Stimulated activated CD4-positive, alpha-beta T cell treated with anti-CD3 and anti-CD28 coated beads, Interleukin-1b, Interleukin-23, amount 100 ng/mL, for 48 hours (primary cell): ENCODE results near the gene IL23A.

Experiments used
- DNase-seq: peaks from one replicate; pipeline ENCODE4 v3.0.0-alpha.2; 2020

The IL23A gene

DNA sequence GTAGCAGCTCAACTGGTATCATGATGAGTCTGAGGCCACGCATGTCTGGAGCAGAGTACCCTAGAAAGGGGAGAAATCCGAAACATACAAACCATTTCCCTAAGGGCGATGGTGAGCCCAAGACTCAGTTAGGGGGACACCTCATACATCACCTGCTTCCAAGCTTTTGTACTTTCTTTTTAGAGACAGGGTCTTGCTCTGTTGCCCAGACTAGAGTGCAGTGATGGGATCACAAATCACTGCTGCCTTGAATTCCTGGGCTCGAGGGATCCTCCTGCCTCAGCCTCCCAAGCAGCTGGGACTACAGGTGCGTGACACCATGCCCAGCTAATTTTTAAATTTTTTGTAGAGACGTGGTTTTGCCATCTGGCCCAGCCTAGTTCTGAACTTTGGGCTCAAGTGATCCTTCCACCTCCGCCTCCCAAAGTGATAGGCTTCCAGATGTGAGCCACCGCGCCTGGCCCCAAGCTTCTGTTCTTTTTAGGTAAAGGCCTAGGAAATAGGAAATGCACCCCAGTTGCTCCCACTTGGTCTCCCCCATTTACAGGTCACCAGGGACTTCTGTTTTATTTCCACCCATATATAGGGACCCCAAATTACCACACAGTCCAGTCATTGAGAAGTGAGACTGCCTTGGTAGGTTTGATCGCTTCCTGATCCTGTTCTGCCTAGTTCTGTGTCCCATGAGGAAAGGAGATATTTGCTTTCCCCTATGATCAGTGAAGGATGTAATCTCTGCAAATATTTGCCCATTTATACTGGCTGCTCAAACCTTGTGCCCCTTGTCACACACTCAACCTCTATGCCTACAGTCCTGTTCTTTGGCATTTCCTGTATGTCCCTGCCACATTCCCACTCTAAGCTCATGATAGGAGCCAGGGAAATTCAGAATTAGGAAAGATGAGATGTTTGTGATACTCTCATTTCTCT lies 23.7 kb downstream of the IL23A start, which contains the start of gene APOF:
APOF (minus strand) TSS at position 728 of the 930 bp plus-strand sequence; CDS start at position 616, 112 bp downstream.
- no peak for DNase-seq

DNA sequence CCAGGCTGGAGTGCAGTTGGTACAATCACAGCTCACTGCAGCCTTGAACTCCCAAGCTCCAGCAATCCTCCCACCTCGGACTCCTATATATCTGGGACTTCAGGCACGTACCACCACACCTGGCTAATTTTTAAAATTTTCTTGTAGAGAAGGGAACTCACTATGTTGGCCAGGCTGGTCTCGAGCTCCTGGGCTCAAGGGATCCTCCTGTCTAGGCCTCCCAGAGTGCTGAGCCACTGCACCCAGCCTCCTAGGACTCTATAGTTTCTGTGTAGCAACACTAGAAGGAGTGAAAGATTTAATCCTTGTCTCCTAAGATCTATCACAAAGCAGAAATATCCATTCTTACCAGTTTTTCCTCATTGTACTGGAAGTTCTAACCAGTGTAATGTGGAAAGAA lies 28.3 kb downstream of the IL23A start:
- no peak for DNase-seq

DNA sequence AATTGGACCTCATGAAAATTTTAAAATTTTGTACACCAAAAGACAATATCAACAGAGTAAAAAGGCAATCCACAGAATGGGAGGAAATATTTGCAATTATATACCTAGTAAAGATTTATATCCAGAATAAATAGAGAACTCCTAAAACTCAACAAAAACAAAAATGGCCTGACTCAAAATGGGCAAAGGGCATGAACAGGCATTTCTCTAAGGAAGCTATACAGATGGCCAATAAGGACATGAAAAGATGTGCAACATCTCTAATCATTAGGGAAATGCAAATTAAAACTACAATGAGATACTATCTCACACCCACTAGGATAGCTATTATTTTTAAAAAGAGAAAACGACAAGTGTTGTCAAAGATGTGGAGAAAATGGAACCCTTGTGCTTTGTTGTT lies 34.8 kb downstream of the IL23A start:
- DNase-seq, result no peak

DNA sequence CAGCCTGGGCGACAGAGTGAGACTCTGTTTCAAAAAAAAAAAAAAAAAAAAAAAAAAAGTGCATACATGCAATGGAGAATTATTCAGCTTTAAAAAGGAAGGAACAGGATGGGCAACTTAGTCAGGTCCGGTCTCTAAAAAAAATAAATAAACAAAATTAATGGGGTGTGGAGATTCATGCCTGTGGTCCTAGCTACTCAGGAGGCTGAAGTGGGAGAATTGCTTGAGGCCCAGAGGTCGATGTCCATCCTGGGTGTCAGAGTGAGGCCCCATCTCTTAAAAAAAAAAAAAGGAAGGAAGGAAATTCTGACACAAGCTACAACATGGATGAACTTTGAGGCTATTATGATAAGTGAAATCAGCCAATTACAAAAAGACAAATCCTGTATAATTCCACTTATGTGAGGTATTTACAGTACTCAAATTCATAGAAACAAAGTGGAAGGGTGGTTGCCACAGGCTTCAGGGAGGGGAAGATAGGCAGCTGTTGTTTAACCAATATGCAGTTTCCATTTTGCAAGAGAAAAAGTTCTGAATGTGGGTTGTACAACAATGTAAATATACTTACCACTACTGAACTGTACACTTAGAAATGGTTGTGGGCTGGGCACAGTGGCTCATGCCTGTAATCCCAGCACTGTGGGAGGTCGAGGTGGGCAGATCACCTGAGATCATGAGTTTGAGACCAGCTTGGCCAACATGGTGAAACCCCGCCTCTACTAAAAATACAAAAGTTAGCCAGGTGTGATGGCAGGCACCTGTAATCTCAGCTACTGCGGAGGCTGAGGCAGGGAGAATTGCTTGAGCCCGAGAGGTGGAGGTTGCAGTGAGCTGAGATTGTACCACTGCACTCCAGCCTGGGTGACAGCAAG lies 36.3 kb downstream of the IL23A start:
- DNase-seq, result no peak

DNA sequence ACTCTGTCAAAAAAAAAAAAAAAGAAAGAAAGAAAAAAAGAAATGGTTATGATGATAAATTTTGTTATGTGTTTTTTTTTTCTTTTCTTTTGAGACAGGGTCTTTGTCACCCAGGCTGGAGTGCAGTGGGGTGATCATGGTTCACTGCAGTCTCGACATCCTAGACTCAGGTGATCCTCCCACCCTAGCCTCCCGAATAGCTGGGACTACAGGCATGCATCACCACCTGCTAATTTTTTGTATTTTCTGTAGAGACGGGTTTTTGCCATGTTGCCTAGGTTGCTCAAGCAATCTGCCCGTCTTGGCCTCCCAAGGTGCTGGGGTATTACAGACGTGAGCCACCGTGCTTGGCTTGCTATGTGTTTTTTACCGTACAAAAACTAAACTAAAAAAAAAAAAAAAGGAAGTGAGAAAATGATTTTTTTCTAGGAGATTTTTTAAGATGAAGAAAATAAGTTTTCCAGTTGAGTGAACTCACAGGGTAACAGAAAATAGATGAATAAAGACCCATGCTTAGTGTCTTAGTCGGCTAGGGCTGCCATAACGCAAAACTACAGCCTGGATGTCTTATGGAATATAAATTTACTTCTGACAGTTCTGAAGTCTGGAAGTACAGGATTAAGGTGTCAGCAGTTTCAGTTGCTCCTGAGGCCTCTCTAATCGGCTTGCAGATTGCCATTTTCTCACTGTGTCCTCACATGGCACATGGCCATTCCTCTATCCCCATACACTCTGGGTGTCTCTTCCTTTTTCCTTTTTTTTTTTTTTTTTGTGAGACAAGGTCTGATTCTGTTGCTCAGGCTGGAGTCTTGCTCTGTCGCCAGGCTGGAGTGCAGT lies 37.1 kb downstream of the IL23A start:
- no peak for DNase-seq

DNA sequence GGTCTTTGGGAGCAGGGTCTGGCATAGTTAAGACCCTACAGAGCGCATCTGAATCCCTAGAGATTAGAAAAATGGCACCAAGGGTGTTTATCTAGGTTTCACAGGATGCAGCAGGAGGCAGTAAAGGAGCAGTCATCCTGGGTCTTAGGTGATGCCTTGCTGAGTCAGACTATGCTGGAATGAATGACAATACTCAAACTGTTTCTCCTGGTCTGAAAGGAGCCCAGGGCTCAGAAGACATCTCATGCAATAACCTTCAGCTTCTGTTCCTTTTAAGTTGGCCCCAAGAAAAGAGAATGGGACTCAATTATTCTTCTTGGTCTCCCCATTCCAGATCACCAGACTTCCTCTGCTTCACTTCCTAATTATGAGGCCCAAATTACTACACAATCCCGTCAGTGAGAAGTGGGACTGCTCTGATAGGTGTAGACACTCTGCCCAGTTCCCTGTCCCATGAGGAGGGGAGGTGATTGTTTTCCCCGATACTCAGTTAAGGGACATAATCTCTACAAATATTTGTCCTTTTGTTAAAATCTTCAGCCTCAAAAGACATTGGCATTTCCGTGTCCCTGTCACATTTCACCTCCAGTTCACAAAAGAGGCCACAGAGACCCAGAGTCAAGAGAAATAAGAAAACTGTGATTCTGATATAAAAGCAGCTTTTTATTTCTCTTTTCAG lies 38.8 kb downstream of the IL23A start:
- peak; percentile 10 for DNase-seq

DNA sequence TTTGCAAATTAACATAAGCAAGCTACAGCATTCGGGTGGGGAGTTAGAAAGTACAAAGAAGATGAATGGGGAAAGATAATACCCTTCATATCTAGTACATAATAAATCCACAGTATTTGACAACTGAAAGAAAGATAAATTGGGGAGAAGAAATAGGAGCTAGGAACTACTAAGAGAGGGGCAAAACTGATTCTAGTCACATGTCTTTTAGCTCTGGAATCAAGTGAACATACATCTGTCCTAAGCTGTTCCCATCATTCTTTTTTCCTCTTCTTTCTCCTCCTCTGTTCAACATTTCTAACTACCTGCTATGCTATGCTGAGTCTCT lies 39.3 kb downstream of the IL23A start:
- no peak for DNase-seq

DNA sequence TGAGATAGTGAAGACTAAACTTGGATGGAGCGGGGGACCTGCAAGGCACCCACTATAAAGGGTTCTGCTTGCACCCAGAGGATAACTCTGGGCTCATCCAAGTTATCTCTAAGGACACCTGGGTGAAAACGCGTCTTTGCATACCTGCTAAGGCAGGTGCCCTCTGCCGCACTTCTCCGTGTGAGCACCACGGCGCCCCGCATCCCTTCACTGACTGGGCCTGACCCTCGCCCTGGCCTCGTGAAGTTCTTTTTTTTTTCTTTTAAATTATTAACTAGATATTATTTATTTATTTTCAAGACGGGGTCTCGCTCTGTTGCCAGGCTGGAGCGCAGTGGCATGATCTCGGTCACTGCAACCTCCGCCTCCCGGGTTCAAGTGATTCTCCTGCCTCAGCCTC lies 43.9 kb downstream of the IL23A start:
- no peak for DNase-seq

DNA sequence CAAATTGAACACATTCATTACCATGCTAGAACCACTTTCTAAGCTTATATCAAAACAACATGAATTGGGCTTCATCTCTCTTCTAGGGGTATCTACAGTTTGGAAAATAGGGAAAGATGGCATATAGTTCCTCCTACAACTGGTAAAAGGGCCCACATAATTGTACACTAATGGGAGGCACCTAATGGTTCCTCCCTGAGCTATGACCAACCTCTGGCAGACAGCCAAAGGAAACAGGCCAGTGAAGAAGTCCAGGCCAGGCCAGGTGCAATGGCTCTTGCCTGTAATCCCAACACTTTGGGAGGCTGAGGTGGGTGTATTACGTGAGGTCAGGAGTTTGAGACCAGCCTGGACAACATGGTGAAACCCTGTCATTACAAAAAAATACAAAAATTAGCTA lies 47.2 kb downstream of the IL23A start:
- no peak for DNase-seq

DNA sequence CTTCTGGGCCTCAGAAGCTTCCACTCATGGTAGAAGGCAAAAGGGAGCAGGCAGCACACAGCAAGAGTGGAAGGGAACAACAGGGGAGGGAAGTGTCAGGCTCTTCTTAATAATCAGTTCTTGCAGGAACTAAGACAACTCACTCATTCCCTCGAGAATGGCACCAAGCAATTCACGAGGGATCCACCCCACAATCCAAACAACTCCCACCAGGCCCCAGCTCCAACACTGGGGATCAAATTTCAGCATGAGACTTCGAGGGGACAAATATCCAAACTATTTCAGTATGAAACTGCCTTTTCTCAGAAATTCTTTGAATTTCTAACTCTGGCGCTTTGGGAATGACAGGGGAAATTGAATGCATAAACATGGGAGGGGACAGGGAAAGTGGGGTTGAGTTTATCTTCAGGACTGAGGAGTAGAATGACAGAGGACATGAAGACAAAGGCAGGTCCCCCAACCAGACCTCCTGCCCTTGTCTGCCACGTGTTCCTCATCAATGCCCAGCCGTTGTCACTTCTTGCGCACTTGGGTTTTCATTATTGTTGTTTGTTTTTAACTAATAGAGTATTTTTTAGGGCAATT lies 48.6 kb downstream of the IL23A start:
- DNase-seq, result no peak

DNA sequence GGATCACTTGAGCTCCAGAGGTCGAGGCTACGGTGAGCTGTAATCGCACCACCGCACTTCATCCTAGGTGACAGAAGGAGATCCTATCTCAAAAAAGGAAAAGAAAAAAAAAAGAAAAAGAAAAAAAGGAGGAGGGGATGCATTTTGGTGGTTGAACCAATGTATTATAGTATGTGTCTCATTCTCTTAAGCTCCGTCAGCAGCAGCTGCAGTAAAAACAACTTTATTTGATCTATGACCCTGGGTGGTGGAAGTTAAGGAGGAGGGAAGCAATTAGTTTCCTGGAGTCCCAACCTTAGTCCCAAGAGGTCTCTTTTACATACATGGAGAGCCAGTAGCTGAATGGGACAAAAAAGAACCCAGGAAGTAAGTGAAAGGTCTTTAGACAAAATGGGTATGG lies 50.7 kb downstream of the IL23A start:
- DNase-seq, result no peak
